Right atrium auricular region (tissue), 2 donors: ENCODE measurements around the gene HACE1. TPM values are rescaled to one million over a fixed set of nuclear protein-coding genes. Genes with fewer than 3 reads are reported as not detected.

Experiments
- DNase-seq: peaks from one replicate; pipeline ENCODE4 v3.0.0-alpha.2; 2019; ENCODE audit warnings: low spot score
- H3K27ac ChIP-seq, 2 donors: fragments of 200-600 bp; sonication (generic); 1 replicate in 1 of 2; 2 replicates in 1 of 2; pipeline ENCODE4 v1.5.1; 2016 to 2019
- H3K27me3 ChIP-seq, 2 donors: fragments of 200-600 bp; sonication (generic); one replicate each; pipeline versions ENCODE4 v1.5.1 to v1.6.0; 2017 to 2019
- H3K36me3 ChIP-seq: fragments of 200-600 bp; sonication (generic); one replicate; pipeline ENCODE4 v1.5.1; 2016
- H3K4me1 ChIP-seq, 2 donors: fragments of 200-600 bp; sonication (generic); one replicate each; pipeline versions ENCODE4 v1.5.1 to v1.6.0; 2017 to 2019
- H3K4me3 ChIP-seq, 2 donors: fragments of 200-600 bp; sonication (generic); 1 replicate in 1 of 2; 2 replicates in 1 of 2; pipeline ENCODE4 v1.5.1; 2017 to 2019; ENCODE audit warnings: mild to moderate bottlenecking in 1 of 2, moderate library complexity in 1 of 2
- H3K9me3 ChIP-seq, 2 donors: fragments of 200-600 bp; sonication (generic); one replicate each; pipeline ENCODE4 v1.5.1; 2019
- CTCF ChIP-seq, 2 donors: fragments of 200-600 bp; sonication (generic); IDR thresholded peaks; one replicate each; pipeline ENCODE4 v1.5.1; 2019; ENCODE audit warnings: antibody characterized with exemption in 2 of 2
- total RNA-seq, 2 donors: library from RNA; depleted of rRNA; stranded (reverse); fragments of >200 nt; gene quantifications; one replicate each; pipeline ENCODE4 v1.1.0, GENCODE V29; 2016

Gene HACE1
- total RNA-seq, 2 donors from 2014 or later: 6.0 to 6.8 TPM

GRCh38 chr6:104679971-104680370 is 179.7 kb downstream of the HACE1 start:
- Histone ChIP-seq H3K9me3 (peaks cover 0 to 27% of the 10 kb centered on the region in 2 donors), H3K4me3 (no peak overlapping the region), H3K36me3 (no peaks in the 10 kb centered on the region), H3K27ac (no peak overlapping the region), H3K27me3 (no peaks in the 10 kb centered on the region), H3K4me1 (no peaks in the 10 kb centered on the region)
- no peak for DNase-seq
- no peak for TF ChIP-seq CTCF (IDR thresholded peaks at IDR 0.05)

Other genes starting within 250 kb of the HACE1 start
- not detected for gene LIN28B, start 97.2 kb upstream of the HACE1 start, total RNA-seq